GM21390 (cell line): ENCODE data around the gene GABBR2.

ENCODE experiments used
- ATAC-seq: cut with Tn5 transposase; IDR thresholded peaks from one replicate; pipeline ENCODE4 v1.9.1; 2021; ENCODE audit not compliant: unreplicated experiment

Gene GABBR2

DNA sequence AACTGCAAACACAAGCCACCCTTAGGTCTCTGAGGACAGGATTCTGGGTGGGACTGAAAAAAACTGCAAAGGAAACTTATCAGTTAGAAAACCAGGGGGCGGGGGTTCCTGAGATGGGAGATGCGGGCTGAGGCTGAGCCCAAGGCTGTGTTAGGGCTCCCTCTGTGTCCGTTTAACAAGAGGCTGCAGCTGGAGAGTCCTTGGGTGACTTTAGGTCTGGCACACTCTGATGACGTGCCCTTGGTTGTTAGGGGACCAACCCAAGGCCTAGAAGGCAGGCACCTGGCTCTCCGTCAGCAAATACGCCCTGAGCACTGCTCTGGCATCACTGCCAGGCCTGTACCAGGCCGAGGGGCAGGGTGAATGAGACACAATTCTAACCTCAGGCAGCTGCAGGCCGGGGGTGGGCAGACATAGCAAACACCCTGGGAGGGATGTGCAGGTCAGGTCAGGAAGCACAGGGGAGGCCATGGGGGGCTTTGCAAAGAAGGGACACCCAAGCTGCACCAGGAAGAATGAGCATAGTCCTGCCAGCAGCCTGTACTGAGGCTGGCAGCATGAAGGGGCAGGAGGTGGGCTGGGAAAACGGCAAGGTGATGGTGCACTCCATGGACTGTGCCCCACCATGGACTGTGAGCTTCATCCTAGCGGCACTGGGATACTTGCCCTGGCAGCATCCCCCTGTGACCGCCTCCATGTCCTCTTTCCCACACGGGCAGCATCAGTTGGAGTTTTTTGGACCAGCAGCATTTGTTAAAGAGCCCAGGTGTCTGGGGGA, 137.9 kb downstream of the GABBR2 start:
- no peak for ATAC-seq

DNA sequence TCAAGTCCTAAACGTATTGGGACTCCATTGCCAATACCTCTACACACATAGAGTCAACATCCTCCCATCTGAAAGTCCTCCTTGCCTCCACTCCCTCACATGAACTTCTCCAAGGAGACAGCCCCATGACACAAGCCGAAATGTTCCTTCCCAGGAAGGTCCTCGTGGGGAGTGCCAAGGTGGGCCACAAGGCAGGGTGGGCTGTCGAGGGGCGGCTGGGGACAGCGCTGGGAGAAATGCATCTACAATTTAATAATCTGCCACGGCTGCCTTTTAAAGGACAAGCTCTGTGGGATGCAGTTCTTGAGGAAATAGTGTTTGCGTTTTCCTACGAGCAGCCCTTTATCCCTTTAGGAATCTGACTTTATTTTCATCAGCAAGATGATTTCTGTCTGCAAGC, 138.7 kb downstream of the GABBR2 start:
- ATAC-seq = no peak

DNA sequence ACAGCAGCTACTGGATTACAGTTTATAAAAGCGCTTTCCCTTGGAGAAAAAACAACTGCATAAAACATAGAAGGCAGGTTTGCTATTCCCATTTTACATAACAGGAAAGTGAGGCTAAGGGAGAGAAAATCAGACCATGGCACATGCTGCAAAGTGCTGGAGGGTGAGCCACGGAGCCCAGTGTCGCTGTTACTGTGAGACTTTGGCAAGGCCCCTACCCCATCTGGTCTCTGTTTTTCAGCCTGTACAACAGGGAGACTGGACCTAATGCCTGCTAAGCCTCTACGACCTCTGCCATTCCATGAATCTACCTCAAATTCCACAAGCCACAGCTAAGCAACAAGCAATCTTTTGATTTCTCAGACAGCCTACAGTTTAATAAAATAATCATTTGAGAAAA, 139.2 kb downstream of the GABBR2 start:
- ATAC-seq = no peak

DNA sequence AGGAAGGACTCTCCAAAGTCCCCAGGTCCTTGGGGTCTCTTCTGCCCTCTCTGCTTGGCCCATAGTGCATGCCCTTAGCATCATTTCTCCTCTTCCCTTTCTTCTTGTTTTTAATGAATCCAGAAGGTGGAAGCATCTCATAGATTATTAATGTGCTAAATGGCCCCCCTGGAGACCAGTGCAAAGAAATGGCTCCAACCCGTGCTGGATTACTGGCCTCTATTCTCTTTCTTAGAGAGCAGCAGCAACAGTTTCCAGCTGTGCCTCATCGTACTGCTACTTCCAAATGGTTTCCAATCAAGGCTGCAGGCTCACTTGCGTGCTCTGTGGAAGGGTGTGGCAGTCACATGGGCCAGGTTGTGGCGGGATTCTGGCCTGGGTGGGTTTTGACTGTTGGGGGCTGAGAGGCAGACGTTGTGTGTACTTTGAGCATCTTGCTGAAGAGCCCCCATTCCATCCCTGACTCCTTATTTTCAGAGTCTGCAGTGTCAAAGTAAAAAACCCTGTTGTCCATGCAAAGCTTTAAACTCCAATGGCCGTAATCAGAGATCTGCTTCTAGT, 139.7 kb downstream of the GABBR2 start:
- ATAC-seq = no peak

DNA sequence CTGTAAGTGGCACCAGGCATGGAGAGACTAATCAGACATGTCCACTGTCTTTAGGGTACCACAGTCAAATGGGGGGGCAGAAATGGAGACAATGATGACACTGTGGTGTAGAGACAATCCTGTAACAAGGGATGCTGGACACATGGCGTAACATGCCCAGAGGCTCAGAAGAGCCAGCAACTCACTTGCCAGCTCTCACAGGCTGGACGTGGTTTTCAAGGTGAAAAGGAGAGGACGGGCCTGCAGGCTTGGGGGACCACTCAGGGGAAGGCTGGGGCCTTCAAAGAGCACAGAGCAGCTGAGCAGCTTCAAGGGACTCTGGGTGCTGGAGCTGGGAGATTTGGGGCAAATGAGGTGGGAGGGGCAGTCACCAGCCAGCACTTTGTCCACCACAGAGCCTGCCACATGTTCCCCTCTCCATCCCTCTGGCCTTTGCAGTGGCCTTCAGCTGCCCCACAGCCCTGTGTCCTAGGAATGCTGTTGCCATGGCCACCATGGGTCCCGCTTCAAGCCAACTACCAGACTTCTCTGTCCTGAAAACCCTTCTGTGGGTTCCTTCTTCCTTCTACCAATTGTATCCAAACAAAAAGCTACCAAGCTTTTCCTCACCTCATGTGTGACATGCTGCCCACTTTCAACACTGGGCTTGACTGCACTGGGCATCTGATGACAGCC, 140.4 kb downstream of the GABBR2 start:
- no peak for ATAC-seq

DNA sequence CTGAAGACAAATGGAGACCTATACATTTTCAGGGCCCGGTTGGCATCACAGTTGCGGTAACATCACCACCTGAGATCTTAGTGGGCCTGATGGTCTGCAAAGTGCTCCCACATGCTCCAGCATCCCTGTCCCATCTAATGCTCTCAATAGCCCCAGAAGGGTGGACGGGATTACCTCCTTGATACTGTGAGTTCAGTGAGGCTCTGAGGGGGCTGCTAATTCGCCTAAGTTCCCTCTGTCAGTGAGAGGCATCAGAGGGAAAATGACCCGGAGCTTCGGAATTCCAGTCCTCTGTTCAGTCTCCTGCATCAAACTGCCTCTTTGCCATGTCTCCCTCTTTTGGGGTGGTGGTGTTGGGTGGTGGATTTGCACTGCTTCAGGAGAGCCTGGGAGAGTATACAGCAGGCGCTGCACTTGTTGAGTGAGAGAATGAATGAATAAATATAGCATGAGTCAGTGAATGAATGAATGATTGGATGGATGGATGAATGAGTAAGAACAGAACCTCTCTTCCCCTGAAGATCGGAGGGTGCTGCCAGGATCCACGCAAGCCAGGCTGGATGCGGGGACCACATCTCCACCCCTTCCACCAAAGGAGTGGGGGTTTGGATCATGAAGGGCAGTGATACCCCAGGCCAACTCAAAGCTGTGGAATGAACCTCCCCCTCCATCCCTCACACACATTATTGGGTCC, 141.0 kb downstream of the GABBR2 start:
- ATAC-seq = no peak

DNA sequence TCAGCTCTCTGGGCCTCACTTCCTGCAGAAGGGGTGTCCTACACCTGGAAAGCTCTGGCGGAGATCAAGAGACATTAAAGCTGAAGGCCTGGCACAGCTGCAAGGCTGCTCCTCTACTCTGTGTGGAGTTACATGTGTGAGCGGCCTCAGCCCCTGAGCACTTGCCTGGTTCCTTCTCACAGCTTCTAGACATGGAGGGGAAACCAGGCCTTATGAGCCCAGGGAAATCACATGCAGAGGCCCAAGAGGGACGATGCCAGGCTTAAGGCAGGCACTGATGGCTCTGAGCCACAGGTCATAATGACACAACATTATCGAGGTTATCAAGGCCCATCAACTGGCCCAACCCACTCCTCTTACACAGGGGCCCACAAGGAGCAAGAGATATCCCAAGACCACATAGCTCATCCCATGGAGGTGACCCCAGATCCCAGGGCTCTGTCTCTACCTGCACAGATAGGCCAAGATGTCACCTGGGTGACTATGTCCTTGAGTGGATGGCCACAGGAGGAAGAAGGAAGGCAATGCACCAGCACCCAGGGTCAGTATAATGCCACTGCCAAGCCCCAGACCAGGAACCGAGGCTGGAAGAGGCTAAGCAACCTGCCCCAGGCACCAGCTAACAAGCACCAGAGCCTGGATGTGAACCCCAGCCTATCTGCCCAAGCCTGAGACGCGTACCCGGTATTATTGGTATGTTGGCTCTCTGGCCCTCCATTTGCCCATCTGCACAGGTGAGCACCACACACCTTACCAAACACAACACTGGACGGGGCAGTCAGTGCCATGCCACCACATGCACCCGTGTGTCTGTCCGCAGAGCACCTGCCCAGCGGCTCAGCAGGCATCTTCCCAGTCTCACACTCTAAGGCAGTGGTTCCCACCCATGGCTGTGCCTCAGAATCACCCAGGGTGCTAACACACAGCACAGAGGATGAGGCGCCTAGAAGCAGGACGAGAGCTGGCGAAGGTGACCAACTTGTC, 143.3 kb downstream of the GABBR2 start:
- no peak for ATAC-seq

DNA sequence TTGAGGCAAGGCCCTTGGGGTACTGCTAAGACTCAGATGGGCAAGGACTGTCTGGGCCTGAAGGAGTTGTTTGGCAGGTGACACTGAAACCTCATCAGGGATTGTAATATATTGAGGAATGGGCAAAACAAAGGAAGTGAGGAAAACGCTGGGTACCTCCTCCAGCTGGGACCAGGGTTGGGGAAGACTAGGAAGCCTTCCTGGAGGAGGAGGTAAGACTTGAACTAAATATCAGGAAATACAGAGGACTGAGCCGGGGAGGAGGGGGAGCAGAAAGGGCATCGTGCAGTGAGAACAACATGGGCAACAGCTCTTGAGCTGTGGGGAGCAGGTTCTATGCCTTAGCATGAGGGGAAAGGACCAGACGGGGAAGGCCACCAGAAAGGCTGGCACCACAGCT, 144.0 kb downstream of the GABBR2 start:
- ATAC-seq = no peak

DNA sequence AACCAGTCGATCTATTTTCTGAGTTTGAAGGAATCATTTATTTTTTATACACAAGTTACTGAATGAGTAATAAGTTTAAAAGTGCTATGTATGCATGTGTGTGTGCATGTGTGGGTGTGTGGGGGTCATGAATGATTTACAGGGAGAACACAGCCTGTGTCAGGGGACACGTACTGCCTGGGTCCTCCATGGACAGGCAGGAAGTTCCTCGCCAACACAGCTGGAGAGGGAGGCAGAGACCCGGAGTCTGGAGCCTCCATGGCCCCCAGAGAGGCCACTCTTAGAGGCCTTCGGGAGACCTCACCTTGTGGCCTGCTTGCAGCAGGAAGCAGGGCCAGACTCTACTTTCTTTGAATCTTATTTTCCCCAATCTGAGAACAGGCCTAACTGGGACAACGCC, 144.7 kb downstream of the GABBR2 start:
- no peak for ATAC-seq

DNA sequence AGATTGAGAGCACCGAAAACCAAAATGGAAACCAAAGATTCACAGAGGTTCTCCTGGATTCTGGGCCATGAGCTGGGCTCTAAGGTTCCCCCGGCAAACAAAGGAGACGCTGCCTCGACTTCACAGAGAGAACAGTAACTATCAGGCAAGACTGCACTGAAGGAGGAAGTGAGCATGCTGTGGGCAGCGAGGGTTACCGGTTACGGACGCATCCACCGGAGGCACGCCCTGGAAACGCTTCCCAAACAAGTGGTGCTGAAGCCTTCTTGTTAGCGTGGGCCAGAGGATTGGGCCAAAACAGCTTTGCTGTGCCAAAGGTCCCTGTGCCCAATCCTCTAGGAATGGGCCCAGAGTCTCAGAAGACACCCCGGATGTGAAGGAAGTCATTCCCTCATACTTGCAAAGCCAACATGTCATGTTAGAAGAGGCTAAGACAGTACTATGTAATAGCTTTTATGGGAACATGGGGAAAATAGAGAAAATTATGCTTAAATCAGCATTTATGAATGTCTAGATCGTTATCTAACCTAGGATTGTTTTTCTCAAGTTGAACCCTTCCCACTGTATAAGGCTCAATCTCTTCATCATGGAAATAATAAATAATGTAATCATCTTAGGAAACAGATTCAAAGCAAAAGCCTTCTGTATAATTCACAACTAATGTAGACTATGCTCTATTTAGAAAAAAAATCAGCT, 145.4 kb downstream of the GABBR2 start:
- no peak for ATAC-seq

DNA sequence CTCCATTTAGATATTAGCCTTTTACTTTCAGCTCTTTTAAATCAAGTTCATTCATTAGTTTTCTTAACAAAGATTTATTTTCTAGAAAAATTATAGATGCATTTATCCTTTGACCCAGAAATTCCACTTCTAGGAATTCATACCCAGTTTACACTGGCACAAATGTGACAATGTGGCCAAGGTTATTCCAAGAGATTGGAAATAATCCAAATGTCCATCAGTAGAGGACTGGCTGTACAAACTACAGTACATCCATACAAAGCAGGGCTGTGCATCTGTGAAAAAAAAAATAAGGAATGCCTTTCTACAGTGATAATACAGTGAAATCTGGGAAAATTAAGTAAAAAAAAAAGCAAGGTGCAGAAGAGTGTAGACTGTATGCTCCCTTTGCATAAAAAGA, 149.2 kb downstream of the GABBR2 start:
- ATAC-seq = no peak

DNA sequence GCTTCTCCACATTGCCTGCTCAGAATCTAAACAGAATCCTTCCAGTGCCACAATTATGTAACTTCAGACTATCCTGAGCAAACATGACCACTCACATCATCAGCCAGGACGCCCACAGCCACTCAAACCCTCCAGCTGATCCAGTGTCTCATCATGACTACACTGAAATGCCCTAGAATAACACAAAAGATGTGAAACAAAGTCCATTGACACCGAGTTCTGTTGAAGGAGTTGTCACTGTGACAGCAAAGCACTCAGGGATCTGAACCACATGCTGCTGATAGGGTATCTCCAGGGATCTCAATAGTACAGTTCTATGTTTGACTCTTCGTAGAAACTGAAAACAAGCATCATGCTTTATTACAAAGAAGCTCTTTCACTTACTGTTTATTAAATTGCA, 150.2 kb downstream of the GABBR2 start:
- no peak for ATAC-seq

DNA sequence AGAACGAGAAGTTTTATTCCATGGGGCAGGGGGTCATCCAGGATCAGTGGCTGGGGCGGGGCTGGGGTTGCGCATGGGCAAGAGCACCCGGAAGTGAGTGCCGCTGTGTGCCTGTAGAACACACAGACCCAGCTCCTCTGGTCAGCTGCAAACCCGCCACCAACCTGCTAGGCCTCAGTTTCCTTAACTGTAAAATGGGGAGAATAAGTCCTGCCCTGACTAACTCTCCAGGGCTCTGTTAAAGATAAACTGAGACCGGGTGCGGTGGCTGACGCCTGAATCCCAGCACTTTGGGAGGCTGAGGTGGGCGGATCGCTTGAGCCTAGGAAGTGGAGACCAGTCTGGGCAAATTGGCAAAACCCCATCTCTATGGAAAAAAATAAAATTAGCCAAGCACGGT, 152.2 kb downstream of the GABBR2 start:
- no peak for ATAC-seq

DNA sequence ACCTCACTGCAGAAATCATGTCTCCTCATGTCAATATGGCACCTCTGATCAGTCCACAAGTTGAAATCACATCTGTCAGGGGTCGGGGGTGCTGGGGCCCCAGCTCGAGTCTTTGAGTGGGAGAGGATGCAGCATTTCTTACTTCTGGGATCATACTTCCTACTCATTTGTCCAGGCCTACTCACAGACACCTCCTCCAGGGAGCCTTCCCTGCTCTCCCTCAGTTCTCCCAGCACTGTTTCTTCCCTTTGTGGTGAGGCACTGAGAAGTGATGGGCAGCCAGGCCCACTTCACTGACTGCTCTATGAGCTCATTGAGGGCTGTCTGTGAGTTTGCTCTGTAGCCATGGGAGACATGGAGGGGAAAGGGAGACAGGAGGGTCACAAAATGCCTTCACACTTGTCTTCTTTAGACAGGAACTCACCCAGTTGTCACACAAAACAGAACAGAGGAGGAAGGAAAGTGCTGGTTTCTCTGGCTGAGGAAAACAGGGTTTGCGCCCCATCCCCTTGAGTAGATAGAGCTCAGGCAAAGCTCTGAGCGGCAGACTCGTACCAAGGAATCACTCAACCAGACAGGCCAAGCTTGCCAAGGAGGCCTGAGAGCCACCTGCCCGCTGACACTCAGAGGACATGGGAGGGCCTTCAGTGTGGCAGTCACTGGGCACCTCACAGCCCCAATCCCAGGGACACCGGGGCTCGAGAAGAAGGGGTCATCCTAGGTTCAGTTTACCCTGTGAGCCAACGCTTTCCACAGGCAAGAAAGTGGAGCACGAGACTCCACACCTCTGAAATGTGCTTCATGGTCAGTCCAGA, 152.9 kb downstream of the GABBR2 start:
- ATAC-seq = no peak

DNA sequence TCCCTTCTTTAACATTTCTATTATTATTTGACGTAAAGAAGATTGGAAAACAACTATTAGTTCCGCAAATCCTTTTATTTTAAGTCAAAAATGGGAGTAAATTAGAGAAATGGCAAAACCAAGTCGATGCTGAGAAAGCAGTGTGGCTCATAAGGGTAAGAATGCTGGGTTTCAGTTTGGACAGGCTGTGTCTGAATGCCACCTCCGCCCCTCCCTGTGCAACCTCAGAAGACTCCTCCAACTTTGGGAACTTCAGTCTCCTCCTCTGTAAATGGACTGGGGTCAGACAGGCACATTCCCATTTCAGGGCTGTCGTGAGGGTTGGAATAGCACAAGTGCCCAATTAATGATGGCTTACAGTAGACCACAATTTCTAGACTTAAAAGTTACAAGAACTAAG, 154.0 kb downstream of the GABBR2 start:
- no peak for ATAC-seq

DNA sequence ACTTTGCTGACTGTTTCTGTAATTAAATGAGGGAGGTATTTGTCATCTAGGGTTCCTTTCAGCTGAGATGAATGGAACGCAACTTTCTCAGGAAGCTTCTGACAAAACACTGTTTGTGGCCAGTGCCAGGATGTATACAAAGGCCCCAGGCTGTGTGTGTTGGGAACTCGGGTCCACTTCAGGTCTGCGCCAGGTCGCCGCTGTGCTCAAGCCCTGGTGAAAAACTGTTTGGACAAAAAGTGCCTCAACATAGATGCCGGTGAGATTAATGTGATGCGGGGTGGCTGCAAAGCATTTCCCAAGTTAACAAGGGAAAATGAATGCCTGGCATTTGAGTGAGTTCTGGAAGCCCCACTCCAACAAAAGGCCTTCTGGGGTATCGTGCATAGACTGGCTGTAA, 156.4 kb downstream of the GABBR2 start:
- no peak for ATAC-seq

DNA sequence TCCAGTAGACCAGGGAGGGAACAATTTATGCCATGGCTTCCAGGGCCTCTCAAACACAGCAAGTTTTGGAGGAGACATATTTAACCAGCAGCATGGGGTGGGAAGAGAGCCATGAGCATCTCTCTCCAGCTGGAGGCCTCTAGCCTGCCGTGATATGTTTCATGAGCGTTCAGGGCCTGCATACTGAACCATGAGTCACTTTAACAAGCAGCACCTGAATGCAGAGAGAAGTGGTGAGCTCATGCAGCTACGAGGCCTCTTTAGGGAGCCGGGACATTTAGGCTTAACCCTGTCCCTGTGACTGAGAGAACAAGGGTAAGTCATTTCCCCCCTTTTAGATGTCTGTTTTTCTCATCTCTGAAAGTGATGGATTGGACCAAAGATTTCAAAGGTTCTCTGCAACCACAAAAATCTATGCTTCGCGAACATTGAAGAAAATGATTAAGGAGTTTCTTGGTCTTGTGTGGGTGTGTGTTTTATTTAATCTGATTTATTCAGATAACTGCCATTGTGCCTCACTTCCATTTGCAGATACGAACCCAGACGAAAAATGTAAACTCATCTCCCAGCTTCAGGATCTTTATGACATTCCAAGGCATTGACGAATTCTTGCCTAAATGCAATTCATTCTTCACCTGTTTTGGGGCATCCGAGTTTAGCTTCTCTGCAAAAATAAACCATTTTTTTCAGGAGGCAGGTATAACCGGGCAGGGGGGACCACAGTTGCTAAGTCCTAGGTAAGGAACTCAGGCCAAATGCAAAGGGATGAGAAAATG, 157.0 kb downstream of the GABBR2 start:
- ATAC-seq = no peak

DNA sequence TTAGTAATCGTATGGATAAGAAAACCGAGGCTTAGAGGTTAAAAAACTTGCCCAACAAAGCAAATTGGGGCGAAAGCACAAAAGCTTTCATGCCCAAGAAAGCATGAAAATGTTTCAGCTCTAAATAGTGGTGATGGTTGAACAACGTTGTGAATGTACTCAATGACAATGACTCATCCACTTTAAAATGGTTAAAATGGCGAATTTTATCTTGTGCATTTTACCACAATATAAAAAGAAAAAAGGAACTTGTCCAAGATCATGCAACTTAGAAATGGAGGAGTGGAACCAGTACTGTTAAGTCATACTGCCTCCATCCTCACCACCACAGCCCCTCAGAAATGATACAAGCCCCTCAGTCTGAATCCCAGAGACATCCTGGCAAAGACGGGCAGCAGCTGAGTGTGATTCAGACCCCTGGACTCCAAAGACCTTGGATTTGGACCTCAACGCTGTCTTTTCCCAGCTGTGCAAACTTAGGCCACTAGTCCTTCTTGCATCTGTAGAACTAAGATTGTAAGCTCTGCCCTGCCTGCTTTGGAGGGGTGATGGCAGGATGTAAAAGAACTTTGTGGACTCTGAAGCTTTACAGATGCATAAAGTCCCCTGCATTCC, 158.4 kb downstream of the GABBR2 start:
- ATAC-seq = no peak
